ENCODE results near the gene ARID4B. TPM values are rescaled to one million over a fixed set of nuclear protein-coding genes. Genes with fewer than 3 reads are reported as not detected.
"Not testable (repeated sequence)": the region's sequence is repeated elsewhere in the genome, so short reads cannot be mapped to it uniquely, and the experiment has no call there.

The ARID4B gene
- total RNA-seq, 1 donor from 2014 or later = 15.7 TPM

GRCh38 chr1:235211517-235211916 is 116.5 kb downstream of the ARID4B start:
- intact Hi-C loops (cut with micrococcal nuclease) = no loop called here
- Histone ChIP-seq H3K27ac (replicated peaks) (no peak overlapping the region), H3K4me1 (no peaks in the 10 kb centered on the region), H3K36me3 (peaks cover 63% of the 10 kb centered on the region), H3K27me3 (ENCODE audit: low read depth) (no peaks in the 10 kb centered on the region), H3K9me3 (replicated peaks) (no peaks in the 10 kb centered on the region), H3K4me3 (no peak overlapping the region)
- no peak for DNase-seq
- TF ChIP-seq CTCF (IDR thresholded peaks at IDR 0.05; ENCODE audit: borderline replicate concordance) = no peak

GRCh38 chr1:235207209-235207565 is 120.8 kb downstream of the ARID4B start:
- no peak overlapping the region for H3K27ac ChIP-seq (replicated peaks)
- no peaks in the 10 kb centered on the region for H3K27me3 ChIP-seq (ENCODE audit: low read depth)
- H3K4me3 ChIP-seq = no peak overlapping the region
- DNase-seq = no peak
- no peak for TF ChIP-seq CTCF (IDR thresholded peaks at IDR 0.05; ENCODE audit: borderline replicate concordance)
- peaks cover 47% of the 10 kb centered on the region for H3K36me3 ChIP-seq
- intact Hi-C loops (cut with micrococcal nuclease) = no loop called here
- H3K4me1 ChIP-seq = no peaks in the 10 kb centered on the region
- no peaks in the 10 kb centered on the region for H3K9me3 ChIP-seq (replicated peaks)

- peaks cover 42% of the 10 kb centered on the region for H3K36me3 ChIP-seq
- TF ChIP-seq CTCF (IDR thresholded peaks at IDR 0.05; ENCODE audit: borderline replicate concordance) = no peak
- intact Hi-C loops (cut with micrococcal nuclease) = no loop called here
Measured at GRCh38 chr1:235206533-235207208, 121.3 kb downstream of the ARID4B start.

GRCh38 chr1:235205687-235206086 is 122.3 kb downstream of the ARID4B start:
- H3K27ac ChIP-seq (replicated peaks) = no peak overlapping the region
- no peak for TF ChIP-seq CTCF (IDR thresholded peaks at IDR 0.05; ENCODE audit: borderline replicate concordance)
- no peak overlapping the region for H3K4me3 ChIP-seq
- no peak for DNase-seq
- intact Hi-C loops (cut with micrococcal nuclease) = no loop called here
- H3K9me3 ChIP-seq (replicated peaks) = no peaks in the 10 kb centered on the region
- no peaks in the 10 kb centered on the region for H3K27me3 ChIP-seq (ENCODE audit: low read depth)
- H3K36me3 ChIP-seq = peaks cover 33% of the 10 kb centered on the region
- H3K4me1 ChIP-seq = no peaks in the 10 kb centered on the region

More at GRCh38 chr1:235206533-235207208, 121.3 kb downstream of the ARID4B start:
- Histone ChIP-seq H3K27me3 (ENCODE audit: low read depth) (no peaks in the 10 kb centered on the region), H3K9me3 (replicated peaks) (no peaks in the 10 kb centered on the region), H3K4me1 (no peaks in the 10 kb centered on the region), H3K4me3 (no peak overlapping the region), H3K27ac (replicated peaks) (no peak overlapping the region)
- DNase-seq = no peak

GRCh38 chr1:235203428-235203827 is 124.6 kb downstream of the ARID4B start:
- Histone ChIP-seq H3K4me3 (no peak overlapping the region), H3K27me3 (ENCODE audit: low read depth) (no peaks in the 10 kb centered on the region), H3K4me1 (peaks cover 4% of the 10 kb centered on the region), H3K9me3 (replicated peaks) (no peaks in the 10 kb centered on the region), H3K27ac (replicated peaks) (no peak overlapping the region), H3K36me3 (peaks cover 11% of the 10 kb centered on the region)
- TF ChIP-seq CTCF (IDR thresholded peaks at IDR 0.05; ENCODE audit: borderline replicate concordance) = no peak
- intact Hi-C loops (cut with micrococcal nuclease) = no loop called here
- no peak for DNase-seq

GRCh38 chr1:235202447-235202846 is 125.5 kb downstream of the ARID4B start:
- H3K36me3 ChIP-seq = peaks cover 11% of the 10 kb centered on the region
- intact Hi-C loops (cut with micrococcal nuclease); H3K27ac ChIP-seq (replicated peaks); H3K9me3 ChIP-seq (replicated peaks); H3K27me3 ChIP-seq (ENCODE audit: low read depth); H3K4me3 ChIP-seq; H3K4me1 ChIP-seq; DNase-seq: not testable (repeated sequence)
